GM11168 (cell line): ENCODE results near the gene ADRA1B.

Source experiments
- in situ Hi-C: fragments of 300-500 bp; cut with MboI; formaldehyde crosslinking; loops from one replicate; pipeline ENCODE4 v1.12.0; 2022; ENCODE audit warnings: low sequenced_read_pairs; ENCODE audit not compliant: unreplicated experiment

ADRA1B gene

DNA sequence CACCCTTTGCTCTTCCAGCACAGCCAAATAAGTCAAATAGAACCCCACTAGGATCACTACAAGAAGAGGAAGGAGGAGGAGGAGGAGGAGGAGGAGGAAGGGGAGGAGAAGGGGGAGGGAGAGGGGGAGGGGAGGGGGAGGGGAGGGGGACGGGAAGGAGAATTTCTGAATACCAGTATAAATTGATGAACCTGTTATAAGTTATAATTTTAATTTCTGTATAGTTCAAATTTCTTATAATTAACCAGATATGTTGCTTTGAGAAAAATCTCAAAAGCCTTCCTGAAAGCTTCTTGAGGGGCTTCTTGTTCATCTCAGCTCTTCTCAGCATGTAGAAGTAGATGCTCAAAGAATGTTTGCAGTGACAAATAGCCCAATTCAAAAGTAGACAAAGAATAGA is 15.0 kb upstream of the ADRA1B start:
- in situ Hi-C loops, result no loop called here

DNA sequence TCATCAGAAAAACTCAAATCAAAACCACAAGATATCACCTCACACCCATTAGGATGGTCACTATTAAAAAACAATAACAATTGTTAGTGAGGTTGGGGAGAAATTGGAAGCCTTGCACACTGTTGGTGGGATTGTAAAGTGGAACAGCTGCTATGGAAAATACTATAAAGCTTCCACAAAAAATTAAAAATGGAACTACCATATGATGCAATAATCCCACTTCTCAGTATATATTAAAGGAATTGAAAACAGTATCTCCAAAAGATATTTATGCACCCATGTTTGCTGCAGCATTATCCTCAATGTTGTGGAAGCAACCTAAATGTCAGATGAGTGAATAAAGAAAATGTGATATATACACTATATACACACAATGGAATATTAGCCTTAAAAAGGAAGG is 14.5 kb upstream of the ADRA1B start:
- in situ Hi-C loops, result no loop called here

DNA sequence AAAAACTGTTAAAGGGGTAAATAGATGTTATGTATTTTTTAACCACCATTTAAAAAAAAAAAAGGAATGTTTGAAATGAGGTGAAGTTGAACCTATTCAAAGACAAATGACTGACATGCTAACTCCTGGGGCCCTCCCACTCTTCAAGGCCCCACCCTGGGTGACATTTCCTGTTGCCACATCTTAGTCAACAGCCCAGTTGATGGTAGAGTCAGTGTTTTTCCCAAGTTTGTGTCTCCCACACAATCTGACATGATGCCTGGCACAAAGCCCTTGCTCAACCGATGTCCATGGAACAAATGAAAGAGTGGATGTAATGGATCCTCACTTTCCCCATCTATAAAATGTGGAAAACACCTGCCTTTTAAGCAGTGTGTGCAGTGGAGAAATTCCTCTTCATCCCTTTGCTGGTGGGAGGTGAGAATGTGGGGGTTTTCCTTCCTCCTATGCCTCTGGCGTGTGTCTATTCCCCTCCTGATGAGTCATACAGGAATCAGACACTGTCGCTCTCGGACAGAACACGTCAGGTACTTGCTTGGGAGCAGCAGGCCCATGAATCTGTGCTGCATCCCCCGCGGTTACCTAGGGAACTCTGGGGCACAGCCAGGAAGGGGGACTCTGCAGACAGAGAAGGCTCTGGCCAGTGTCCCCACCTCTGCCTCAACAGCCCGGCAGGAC is 13.7 kb upstream of the ADRA1B start:
- in situ Hi-C loops, result no loop called here

DNA sequence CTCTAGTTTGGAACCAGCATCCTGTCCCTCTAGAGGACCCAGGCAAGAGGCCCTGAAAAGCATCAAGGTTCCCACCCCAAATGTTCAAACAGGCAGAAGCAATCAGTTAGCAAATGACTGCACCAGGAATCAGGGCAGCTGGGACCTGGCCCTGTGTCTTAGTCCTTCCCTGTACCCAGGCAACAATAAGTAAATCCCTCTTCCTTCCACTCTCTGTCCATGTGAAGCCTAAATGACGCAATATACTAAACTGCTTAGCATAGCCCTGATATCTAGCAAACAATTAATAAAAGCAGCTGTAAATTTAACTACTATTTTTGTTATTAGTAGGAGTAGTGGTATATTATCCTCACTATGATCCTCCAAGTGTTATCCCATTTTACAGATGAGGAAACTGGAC is 13.2 kb upstream of the ADRA1B start:
- in situ Hi-C loops, result no loop called here

DNA sequence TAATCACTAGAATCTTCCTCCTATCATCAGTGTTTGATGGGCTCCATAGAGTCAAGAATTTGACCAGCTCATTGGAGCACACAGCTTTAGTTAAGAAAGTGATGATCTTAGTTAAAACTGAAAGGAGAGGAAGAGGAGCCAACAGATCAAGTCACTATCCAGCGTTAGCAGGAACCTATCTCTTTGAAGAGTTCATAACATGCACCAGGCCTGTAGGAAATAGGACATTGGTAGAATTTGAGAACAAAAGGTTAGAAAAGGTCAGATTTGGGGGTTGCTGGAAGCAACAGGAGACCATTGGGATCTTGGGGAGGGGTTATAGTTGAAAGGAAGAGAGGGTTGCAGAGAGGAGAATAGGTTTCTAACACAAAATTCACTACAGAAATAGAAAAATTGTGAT is 11.4 kb upstream of the ADRA1B start:
- in situ Hi-C loops, result no loop called here

DNA sequence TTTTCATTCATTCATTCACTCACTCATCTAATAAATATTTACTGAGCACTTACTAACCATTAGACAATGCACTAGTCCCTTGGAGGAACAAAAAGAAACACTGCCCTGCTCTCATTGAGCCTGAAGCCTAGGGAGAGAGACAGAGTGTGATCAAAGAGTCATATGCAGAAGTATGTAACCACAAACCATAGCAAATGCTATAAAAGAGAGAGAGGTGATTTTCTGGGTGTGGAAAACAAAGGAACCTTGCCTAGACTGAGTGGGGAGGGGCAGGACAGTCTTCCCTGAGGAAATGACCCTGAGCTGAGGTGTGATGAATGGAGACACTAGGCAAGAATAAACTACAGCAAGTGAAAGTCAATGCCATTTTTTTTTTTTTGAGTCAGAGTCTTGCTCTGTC is 10.8 kb upstream of the ADRA1B start:
- in situ Hi-C loops, result no loop called here

DNA sequence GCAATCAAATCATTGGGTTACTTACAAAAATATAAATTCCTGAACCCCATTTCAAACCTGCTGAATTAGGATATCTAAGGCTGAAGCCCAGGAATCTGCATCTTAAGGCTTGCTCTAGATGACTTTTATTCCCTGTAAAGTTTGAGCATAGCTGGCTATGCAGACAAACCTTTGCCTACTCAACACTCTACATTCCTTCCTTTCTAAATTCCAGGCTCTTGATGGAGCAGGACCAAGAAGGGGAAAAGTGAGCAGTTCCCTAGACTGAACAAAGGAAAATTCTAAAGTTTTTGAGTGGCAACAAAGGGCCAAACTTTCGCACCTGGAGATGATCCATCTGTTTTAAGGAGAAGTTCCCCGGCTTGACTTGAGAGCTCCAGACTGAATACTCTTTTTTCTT is 9.8 kb upstream of the ADRA1B start:
- in situ Hi-C loops, result no loop called here

DNA sequence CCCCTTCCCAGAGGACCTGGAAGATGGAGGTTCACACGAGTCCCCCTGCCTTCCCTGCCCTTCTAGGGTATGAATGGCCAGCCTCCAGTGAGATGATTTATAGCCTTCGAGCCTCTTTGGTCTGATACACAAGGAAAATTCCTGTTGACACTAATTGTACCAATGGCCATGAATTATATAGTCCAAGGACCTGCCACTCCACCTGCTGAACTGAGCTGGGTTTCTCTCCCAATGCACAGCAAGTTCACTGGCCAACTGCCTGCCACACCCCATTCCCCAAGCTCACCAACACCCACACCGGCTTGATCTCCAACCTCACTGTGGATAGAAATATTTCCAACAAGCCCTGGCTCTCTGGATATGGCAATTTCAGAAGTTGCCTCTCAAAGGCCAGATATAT is 9.3 kb upstream of the ADRA1B start:
- in situ Hi-C loops, result no loop called here

DNA sequence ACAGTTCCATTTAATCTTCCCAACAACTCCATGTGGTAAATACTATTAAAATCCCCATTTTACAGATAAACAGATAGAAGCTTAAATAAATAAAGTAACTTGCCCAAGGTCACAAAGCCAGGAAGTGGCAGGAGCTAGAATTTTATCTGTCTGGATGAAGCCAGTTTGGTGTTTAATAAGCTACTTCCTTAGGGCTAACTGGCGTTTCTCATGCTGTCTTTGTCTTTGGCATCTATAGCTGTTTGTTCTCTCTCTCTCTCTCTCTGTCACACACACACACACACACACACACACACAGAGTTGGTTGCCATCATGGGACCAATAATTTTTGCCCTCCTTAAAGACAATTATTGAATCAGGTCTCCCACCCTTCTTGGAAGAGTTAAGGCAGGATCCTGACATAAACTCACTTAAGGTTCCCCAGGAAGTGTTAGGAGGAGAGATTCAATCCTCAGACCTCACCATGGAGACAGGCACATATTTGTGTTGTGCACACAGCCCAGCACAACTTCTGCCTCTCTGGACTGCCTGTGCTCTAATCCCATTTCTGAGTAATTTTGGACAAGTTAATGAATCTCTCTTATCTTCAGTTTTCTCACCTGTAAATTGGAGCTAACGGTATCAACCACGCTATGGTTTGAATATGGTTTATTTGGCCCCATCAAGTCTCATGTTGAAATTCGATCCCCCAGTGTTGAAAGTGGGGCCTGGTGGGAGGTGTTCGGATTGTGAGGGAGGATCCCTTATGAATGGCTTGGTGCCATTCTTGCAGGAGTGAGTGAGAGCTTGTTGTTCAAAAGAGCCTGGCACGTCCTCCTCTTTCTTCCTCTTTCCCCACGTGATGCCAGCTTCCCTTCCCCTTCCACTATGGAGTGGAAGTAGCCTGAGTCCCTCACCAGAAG is 8.3 kb upstream of the ADRA1B start:
- in situ Hi-C loops, result no loop called here

DNA sequence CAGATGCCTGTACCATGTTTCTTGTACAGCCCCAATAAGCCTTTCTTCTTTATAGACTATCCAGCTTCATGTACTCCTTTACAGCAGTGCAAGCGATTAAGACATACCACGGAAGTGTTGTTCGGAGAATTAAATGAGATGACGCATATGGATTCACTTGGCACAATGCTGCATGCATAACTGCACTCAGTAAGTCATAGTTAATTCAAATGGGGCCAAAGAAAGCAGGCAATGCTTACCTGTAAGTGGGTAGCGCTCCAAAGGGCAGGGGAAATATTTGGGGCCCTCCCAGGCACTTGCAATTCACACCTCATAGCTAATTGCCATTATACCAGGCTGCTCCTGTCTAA is 7.7 kb upstream of the ADRA1B start:
- in situ Hi-C loops, result no loop called here

DNA sequence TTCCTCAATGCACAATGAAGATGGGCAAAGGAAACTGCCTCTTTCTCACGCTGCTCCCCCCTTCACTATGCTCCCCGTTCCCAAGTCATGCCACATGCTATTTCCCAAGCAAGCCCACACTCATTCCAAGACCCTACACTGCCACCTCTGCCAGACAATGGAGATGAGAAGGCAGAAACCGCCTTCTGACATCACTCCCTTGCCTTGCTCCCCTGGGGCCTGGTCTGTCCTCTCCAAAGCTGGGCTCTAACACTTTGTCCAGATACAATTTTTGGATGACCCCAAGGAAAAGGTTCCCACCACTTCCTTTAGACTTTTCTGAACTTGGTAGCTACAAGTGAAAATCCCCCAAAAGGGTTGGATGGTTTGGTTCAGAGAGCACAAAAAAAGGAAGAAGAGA is 7.2 kb upstream of the ADRA1B start:
- in situ Hi-C loops, result no loop called here

DNA sequence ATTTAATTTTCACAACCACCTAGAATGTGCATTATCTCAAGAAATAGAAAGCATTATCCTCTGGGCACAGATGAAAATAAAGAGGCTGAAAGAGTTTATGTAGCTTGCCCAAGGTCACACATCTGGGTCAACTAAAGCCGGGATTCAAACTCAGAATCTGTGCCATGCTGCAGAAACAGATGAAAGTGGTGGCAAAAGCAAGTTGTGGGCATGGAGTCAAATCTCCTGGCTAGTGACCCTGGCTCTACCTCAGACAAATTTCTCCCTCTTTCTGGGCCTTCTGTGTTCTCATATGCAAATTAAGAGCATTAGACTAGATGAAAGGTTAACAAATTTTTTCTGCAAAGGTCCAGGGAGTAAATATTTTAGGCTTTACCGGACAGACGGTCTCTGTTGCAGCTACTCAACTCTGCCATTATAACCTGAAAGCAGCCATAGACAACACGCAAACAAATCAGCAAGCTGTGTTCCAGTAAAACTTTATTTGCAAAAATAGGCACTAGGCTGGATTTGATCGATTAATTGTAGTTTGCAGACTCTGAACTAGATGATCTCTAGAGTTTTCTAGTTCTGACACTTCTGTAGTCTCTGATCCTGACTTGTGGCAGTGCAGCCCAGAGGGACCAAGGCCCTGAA is 6.0 kb upstream of the ADRA1B start:
- in situ Hi-C loops, result no loop called here

DNA sequence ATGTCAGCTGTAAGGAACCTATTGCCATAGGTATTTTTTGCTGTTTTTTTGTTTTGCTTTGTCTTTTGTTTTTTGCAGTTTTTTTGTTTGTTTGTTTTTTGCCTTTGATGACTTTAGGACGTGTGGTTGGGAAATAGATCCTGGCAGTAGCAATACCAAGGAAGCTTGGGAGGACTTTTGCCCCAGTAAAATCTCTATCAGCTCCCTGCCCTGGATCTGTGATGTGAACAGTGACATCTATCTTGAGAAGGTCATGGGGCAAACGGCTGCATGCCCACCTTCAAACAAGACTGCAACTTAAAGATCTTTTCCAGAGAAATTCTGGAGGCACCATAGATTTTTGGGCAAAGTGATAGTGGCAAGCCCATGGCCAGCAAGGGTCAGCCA is 5.4 kb upstream of the ADRA1B start:
- in situ Hi-C loops, result no loop called here

DNA sequence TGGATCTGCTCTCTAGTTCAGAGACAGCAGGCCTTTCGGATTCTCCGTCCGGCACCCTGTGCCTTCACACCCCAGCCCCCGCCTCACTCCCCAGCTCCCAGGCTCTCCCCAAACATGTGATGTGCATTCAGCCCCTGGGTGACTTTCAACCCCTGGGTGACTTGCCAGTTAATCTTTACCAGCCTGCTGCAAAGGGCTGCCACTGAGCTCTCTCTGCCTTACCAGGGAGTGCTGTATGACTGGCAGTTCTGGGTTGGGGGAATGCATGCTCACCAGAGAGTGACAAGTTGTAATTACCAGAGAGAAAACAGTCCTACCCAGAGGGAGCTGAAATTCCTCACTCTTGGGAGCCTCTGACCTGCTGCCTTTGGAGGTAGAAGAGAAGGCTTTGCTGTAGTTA is 4.9 kb upstream of the ADRA1B start:
- in situ Hi-C loops, result no loop called here

DNA sequence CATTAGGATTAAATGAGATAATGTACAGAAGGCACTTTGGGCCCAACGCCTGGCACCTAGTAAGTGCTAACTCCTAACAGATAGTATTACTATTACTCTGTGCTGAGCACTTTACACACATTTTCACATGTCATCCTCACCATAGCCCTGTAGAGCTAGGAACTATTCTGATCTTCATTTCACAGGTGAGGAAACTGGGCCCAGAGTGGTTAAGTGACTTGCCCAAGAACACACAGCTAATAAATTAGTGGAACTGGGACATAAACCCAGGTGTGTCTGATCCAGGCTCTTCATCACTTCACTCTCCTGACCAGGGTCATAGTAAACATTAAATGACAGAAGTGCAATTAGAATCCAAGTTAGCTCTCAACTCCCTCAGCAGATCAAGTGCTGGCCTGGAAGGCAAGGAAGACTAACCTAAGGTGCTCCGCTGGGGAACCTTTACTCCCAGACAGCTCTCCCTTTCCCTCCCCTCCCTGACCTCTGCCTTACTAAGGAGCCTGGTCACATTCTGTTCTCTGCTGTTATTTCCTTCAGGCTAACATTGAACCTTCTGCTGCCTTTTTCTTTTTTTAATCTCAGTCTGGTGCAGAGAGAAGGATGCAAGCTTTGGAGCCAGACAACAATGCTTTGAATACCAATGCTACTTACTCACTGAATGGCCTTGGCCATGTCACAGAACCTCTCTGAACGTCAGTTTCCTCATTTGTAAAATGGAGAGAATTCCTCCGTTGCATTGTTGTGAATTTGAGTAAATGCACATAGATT is 4.1 kb upstream of the ADRA1B start:
- in situ Hi-C loops, result no loop called here

DNA sequence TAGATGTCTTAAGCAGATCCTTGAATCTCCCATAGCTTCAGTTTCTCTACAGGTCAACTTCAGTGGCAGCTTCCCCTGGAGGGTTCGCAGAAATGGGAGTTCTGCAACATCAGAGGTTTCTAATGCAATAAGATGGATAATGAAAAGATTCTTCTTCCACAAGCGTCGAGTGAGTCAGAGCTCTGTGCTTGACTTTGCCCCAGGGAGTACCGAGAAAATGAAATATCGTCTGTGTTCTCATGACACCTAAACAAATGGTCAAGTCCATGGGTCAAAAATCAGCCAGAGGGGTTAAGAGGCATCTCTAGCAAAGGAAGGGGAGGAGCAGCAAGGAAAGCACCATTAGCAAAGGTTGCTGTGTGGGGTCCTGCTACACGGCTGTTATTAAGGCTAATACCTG is 3.2 kb upstream of the ADRA1B start:
- in situ Hi-C loops, result no loop called here

DNA sequence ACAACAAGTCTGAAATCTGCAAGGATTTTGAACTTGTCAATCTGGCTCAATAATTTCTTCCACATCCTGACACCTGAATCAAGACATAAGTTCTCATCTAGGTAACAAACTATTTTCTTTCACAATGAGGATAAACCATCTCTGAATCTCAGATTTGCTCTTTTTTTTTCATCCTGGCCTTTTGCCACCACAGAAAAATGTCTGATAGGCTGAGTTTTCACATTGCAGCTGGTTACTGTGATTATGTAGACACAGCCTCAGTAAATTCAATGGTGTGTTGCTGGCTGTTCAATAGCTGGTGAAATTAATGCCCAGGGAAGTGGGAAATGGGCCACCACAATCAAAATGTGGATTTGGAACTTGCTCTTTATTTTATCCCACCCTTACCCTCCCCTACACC is 2.8 kb upstream of the ADRA1B start:
- in situ Hi-C loops, result no loop called here

DNA sequence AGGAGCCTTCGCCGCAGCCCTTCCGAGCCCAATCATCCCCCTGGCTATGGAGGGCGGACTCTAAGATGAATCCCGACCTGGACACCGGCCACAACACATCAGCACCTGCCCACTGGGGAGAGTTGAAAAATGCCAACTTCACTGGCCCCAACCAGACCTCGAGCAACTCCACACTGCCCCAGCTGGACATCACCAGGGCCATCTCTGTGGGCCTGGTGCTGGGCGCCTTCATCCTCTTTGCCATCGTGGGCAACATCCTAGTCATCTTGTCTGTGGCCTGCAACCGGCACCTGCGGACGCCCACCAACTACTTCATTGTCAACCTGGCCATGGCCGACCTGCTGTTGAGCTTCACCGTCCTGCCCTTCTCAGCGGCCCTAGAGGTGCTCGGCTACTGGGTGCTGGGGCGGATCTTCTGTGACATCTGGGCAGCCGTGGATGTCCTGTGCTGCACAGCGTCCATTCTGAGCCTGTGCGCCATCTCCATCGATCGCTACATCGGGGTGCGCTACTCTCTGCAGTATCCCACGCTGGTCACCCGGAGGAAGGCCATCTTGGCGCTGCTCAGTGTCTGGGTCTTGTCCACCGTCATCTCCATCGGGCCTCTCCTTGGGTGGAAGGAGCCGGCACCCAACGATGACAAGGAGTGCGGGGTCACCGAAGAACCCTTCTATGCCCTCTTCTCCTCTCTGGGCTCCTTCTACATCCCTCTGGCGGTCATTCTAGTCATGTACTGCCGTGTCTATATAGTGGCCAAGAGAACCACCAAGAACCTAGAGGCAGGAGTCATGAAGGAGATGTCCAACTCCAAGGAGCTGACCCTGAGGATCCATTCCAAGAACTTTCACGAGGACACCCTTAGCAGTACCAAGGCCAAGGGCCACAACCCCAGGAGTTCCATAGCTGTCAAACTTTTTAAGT is 819 bp downstream of the ADRA1B start:
- in situ Hi-C loops, result no loop called here

DNA sequence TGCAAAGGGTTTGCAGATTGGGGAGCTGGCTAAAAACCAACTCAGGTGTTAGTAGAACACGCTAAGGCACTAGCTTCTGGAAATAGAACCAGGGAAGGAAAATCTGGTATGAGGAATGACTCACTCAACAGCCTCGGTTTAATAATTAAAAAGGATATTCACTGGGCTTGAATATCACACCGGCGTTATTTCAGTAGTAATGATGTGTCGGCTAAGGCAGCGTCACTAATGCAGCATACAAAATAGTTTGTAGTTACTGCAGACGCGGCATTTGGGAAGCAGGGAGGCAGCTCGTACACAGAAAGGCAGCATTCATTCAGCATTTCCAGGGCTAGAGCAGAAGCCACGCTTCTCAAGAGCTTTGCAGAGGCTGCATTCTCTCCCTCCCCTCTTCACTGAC is 1.7 kb downstream of the ADRA1B start:
- in situ Hi-C loops, result no loop called here

DNA sequence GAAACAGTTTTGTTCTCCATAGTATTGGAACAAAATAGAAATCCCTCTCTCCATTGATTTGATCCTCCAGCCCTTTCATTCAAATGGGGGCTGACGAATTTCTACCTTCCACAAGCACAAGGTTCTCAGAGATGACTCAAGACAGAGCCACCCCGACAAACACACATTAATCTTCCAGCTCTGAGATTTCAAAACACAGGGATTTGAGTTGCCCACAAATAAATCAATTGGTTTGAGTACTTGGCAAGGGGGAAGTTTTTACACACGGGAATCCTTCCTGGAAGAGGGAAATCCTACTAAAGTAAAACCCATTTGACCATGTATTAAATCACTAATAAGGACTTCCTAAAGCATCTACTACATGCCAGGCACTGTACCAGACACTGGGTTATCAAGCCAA is 5.4 kb downstream of the ADRA1B start:
- in situ Hi-C loops, result no loop called here
